H1 (cell line): ENCODE data around the gene TMEM86B. TPM values are rescaled to one million over a fixed set of nuclear protein-coding genes. Genes with fewer than 3 reads are reported as not detected.

Experiments used
- CTCF ChIA-PET: fragments of 300-600 bp; sonication (Branson Sonifier 250); formaldehyde crosslinking; loops from one replicate; lab custom pipeline; 2021; ENCODE audit not compliant: partially characterized antibody; lab: Charles Lee
- POLR2A ChIA-PET: fragments of 300-600 bp; sonication (Branson Sonifier 250); formaldehyde crosslinking; loops from one replicate; lab custom pipeline; 2021; ENCODE audit warnings: inconsistent platforms; ENCODE audit not compliant: partially characterized antibody; lab: Charles Lee
- DNase-seq, 2 experiments: peaks; one replicate each; pipeline versions ENCODE4 v3.0.0 to v3.0.0-alpha.2; 2010 to 2022; ENCODE audit warnings: low spot score in 2 of 2, low read depth in 1 of 2, mixed read lengths in 1 of 2
- FAIRE-seq: peaks from 2 replicates; lab custom pipeline; 2011; peaks lifted over from hg19 to GRCh38; lab: Jason Lieb, UNC
- H2AFZ ChIP-seq: 2 replicates; pipeline ENCODE4 v1.8.1; 2012; ENCODE audit warnings: low read length, inconsistent platforms
- H2AK5ac ChIP-seq: 2 replicates; pipeline ENCODE4 v1.6.1; 2013; ENCODE audit warnings: low read depth, low read length
- H2BK120ac ChIP-seq: replicated peaks from 2 replicates; pipeline ENCODE3; 2013; ENCODE audit warnings: low read depth, low read length, inconsistent platforms
- H2BK12ac ChIP-seq: 2 replicates; pipeline ENCODE4 v1.6.1; 2013; ENCODE audit warnings: low read depth, low read length
- H2BK15ac ChIP-seq: 2 replicates; pipeline ENCODE4 v1.6.1; 2013; ENCODE audit warnings: low read length
- H2BK20ac ChIP-seq: 2 replicates; pipeline ENCODE4 v1.6.1; 2013; ENCODE audit warnings: low read length
- H2BK5ac ChIP-seq: 2 replicates; pipeline ENCODE4 v1.6.1; 2013; ENCODE audit warnings: low read depth, low read length
- H3K14ac ChIP-seq: 2 replicates; pipeline ENCODE4 v1.6.1; 2013; ENCODE audit warnings: inconsistent platforms; ENCODE audit not compliant: insufficient read length
- H3K18ac ChIP-seq: 2 replicates; pipeline ENCODE4 v1.6.1; 2013; ENCODE audit warnings: low read length; ENCODE audit errors: extremely low read depth
- H3K23ac ChIP-seq: 2 replicates; pipeline ENCODE4 v1.6.1; 2013; ENCODE audit warnings: inconsistent platforms; ENCODE audit not compliant: insufficient read length
- H3K23me2 ChIP-seq: 2 replicates; pipeline ENCODE4 v1.6.1; 2013; ENCODE audit warnings: low read depth, low read length
- H3K27ac ChIP-seq: 2 replicates; pipeline ENCODE4 v1.6.1; 2011; ENCODE audit warnings: low read depth, low read length, inconsistent platforms
- H3K27me3 ChIP-seq, 4 experiments: replicated peaks in 1 of 4; 1 replicate in 1 of 4; 2 replicates in 3 of 4; pipeline versions ENCODE4 v1.6.1 to v1.8.1; 2011 to 2013; ENCODE audit warnings: low read length in 3 of 4, mild to moderate bottlenecking in 3 of 4, inconsistent platforms in 2 of 4, mixed read lengths in 2 of 4, moderate library complexity in 1 of 4; ENCODE audit not compliant: control insufficient read depth in 3 of 4, insufficient read depth in 3 of 4; ENCODE audit errors: extremely low read depth in 1 of 4
- H3K36me3 ChIP-seq, 4 experiments: 2 replicates each; pipeline versions ENCODE4 v1.6.1 to v1.8.1; 2011 to 2013; ENCODE audit warnings: mild to moderate bottlenecking in 4 of 4, low read length in 3 of 4, moderate library complexity in 2 of 4, control low read depth in 1 of 4, inconsistent platforms in 1 of 4; ENCODE audit not compliant: insufficient read depth in 4 of 4, control insufficient read depth in 2 of 4
- H3K4ac ChIP-seq: replicated peaks from 2 replicates; pipeline ENCODE3; 2013; ENCODE audit warnings: low read length, low read depth, mixed read lengths, inconsistent platforms; ENCODE audit not compliant: insufficient read length
- H3K4me1 ChIP-seq, 4 experiments: replicated peaks in 1 of 4; 1 replicate in 1 of 4; 2 replicates in 3 of 4; pipeline versions ENCODE4 v1.6.1 to v1.8.1; 2011 to 2013; ENCODE audit warnings: low read length in 3 of 4, inconsistent platforms in 2 of 4, mixed read lengths in 1 of 4; ENCODE audit not compliant: insufficient read depth in 4 of 4, control insufficient read depth in 3 of 4
- H3K4me2 ChIP-seq, 2 experiments: 2 replicates each; pipeline versions ENCODE4 v1.6.1 to v1.8.1; 2011 to 2013; ENCODE audit warnings: low read depth in 2 of 2, low read length in 2 of 2, control low read depth in 1 of 2, inconsistent platforms in 1 of 2, mild to moderate bottlenecking in 1 of 2; ENCODE audit not compliant: insufficient read depth in 1 of 2
- H3K4me3 ChIP-seq, 4 experiments: fragments of 200-600, 300-600 bp in 1 of 4; sonication (generic), shearing (Covaris generic), sonication (Bioruptor Twin) in 1 of 4; 2 replicates each; pipeline versions ENCODE4 v1.5.1 to v1.8.1; 2011 to 2016; ENCODE audit warnings: low read length in 4 of 4, low read depth in 3 of 4, control low read depth in 2 of 4, inconsistent platforms in 2 of 4, mild to moderate bottlenecking in 2 of 4, mixed read lengths in 1 of 4, moderate library complexity in 1 of 4; ENCODE audit not compliant: insufficient read depth in 2 of 4; ENCODE audit errors: extremely low read depth in 1 of 4
- H3K56ac ChIP-seq: replicated peaks from 2 replicates; pipeline ENCODE3; 2013; ENCODE audit warnings: low read depth, mild to moderate bottlenecking, mixed read lengths, low read length, inconsistent platforms; ENCODE audit not compliant: insufficient read length
- H3K79me1 ChIP-seq: 2 replicates; pipeline ENCODE4 v1.6.1; 2013; ENCODE audit warnings: low read depth, low read length, control low read depth
- H3K79me2 ChIP-seq, 2 experiments: 2 replicates each; pipeline versions ENCODE4 v1.6.1 to v1.8.1; 2012 to 2013; ENCODE audit warnings: low read length in 2 of 2, mild to moderate bottlenecking in 2 of 2, inconsistent platforms in 1 of 2; ENCODE audit not compliant: insufficient read depth in 2 of 2, control insufficient read depth in 1 of 2
- H3K9ac ChIP-seq, 4 experiments: replicated peaks in 1 of 4; 1 replicate in 1 of 4; 2 replicates in 3 of 4; pipeline versions ENCODE4 v1.6.1 to v1.8.1; 2011 to 2013; ENCODE audit warnings: low read depth in 3 of 4, low read length in 3 of 4, control low read depth in 2 of 4, mild to moderate bottlenecking in 2 of 4, moderate library complexity in 2 of 4, inconsistent platforms in 1 of 4; ENCODE audit errors: extremely low read depth in 1 of 4
- H3K9me3 ChIP-seq, 2 experiments: 2 replicates each; pipeline versions ENCODE4 v1.6.1 to v1.8.1; 2012 to 2013; ENCODE audit warnings: mild to moderate bottlenecking in 2 of 2, moderate library complexity in 2 of 2, control low read depth in 1 of 2, inconsistent platforms in 1 of 2, low read depth in 1 of 2, low read length in 1 of 2, mixed read lengths in 1 of 2; ENCODE audit not compliant: insufficient read depth in 2 of 2
- H4K20me1 ChIP-seq, 2 experiments: replicated peaks in 1 of 2; 2 replicates each; pipeline versions ENCODE3 to v1.8.1; 2011 to 2013; ENCODE audit warnings: inconsistent platforms in 2 of 2, low read length in 2 of 2, mild to moderate bottlenecking in 1 of 2; ENCODE audit not compliant: insufficient read depth in 2 of 2, control insufficient read depth in 1 of 2
- H4K5ac ChIP-seq: 2 replicates; pipeline ENCODE4 v1.6.1; 2013; ENCODE audit warnings: low read length, low read depth, mixed read lengths, inconsistent platforms; ENCODE audit not compliant: insufficient read length
- H4K8ac ChIP-seq: 2 replicates; pipeline ENCODE4 v1.8.0; 2013; ENCODE audit warnings: mild to moderate bottlenecking, moderate library complexity, low read length, inconsistent platforms; ENCODE audit not compliant: insufficient read depth; ENCODE audit errors: extremely low read depth
- H4K91ac ChIP-seq: replicated peaks from 2 replicates; pipeline ENCODE3; 2013; ENCODE audit warnings: low read length, mixed read lengths, inconsistent platforms; ENCODE audit not compliant: insufficient read length
- WGBS, 2 experiments: shearing (Covaris generic) in 1 of 2; methylation state at CpG; one replicate each; pipeline versions ENCODE4 v1.1.6 to v1.1.7; 2013 to 2015; ENCODE audit warnings: low lambda C conversion rate in 2 of 2, mixed read lengths in 2 of 2, inconsistent platforms in 1 of 2, low coverage in 1 of 2, missing lambda C conversion rate in 1 of 2; ENCODE audit not compliant: insufficient replicate concordance in 2 of 2, insufficient coverage in 1 of 2, insufficient read length in 1 of 2; ENCODE audit errors: extremely low coverage in 1 of 2, missing lambda C conversion rate in 1 of 2; 5-methylcytosine and 5-hydroxymethylcytosine counted together
- polyA plus RNA-seq, 7 experiments: library from polyadenylated mRNA; depleted of rRNA in 3 of 7; stranded (reverse) in 5 of 7; unstranded in 2 of 7; fragments of >200 nt in 5 of 7; fragments of 200-250 nt in 2 of 7; gene quantifications; 1 replicate in 5 of 7; 2 replicates in 1 of 7; 4 replicates in 1 of 7; pipeline versions ENCODE4 v1.2.1 to v1.2.3, GENCODE V29; 2011 to 2013; ENCODE audit warnings: missing spikeins in 2 of 7, mixed read lengths in 2 of 7
- total RNA-seq: library from RNA; stranded (reverse); fragmentation: NEBNext Ultra II Directional; extraction: Animal tissue kit (Norgen Biotek cat#: 25700); gene quantifications from 2 replicates; pipeline ENCODE4 v1.2.1, GENCODE V29; 2021
- TF ChIP-seq, protein P1 (sequence below), 3 experiments: IDR thresholded peaks; 1 replicate in 2 of 3; 2 replicates in 1 of 3; pipeline versions ENCODE4 v1.5.1 to v1.6.1; 2011; ENCODE audit warnings: low read length in 3 of 3, mild to moderate bottlenecking in 3 of 3, inconsistent platforms in 2 of 3, low read depth in 1 of 3, moderate library complexity in 1 of 3; ENCODE audit not compliant: insufficient read depth in 1 of 3; ENCODE audit errors: control extremely low read depth in 1 of 3

TMEM86B gene
- total and polyA plus RNA-seq, 2 of the 8 experiments (the other 6 are each of a cell fraction or from before 2014, with no cell fraction given), result 2.0 to 2.9 TPM

GRCh38 chr19:55272142-55272541 is 43.6 kb upstream of the TMEM86B start:
- ChIA-PET CTCF (no interaction called here), POLR2A (interaction anchor here (2.0 kb wide), 1 partner anchor 13 kb away, joined by 4 read pairs; the partner anchor contains the start of gene PPP6R1)
- TF ChIP-seq, protein P1, sequence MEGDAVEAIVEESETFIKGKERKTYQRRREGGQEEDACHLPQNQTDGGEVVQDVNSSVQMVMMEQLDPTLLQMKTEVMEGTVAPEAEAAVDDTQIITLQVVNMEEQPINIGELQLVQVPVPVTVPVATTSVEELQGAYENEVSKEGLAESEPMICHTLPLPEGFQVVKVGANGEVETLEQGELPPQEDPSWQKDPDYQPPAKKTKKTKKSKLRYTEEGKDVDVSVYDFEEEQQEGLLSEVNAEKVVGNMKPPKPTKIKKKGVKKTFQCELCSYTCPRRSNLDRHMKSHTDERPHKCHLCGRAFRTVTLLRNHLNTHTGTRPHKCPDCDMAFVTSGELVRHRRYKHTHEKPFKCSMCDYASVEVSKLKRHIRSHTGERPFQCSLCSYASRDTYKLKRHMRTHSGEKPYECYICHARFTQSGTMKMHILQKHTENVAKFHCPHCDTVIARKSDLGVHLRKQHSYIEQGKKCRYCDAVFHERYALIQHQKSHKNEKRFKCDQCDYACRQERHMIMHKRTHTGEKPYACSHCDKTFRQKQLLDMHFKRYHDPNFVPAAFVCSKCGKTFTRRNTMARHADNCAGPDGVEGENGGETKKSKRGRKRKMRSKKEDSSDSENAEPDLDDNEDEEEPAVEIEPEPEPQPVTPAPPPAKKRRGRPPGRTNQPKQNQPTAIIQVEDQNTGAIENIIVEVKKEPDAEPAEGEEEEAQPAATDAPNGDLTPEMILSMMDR (IDR thresholded peaks at IDR 0.05; ENCODE audit: control extremely low read depth in 1 of 3, insufficient read depth in 1 of 3, low read depth in 1 of 3, low read length in 3 of 3), result peak in 2 of 3 experiments; percentile 6 to 15; a peak in 2 of 4 replicates

More at GRCh38 chr19:55272142-55272541, 43.6 kb upstream of the TMEM86B start:
- Histone ChIP-seq H2BK120ac (no peak overlapping the region), H2BK12ac (no peak overlapping the region), H3K4ac (no peak overlapping the region), H2BK20ac (no peak overlapping the region), H3K36me3 (peaks cover 0 to 4% (median 2%) of the 10 kb centered on the region in 4 experiments; a peak in 5 of 8 replicates), H3K79me2 (no peaks in the 10 kb centered on the region), H3K23ac (no peak overlapping the region), H4K8ac (no peak overlapping the region), H2AFZ (no peak overlapping the region), H3K4me2 (no peak overlapping the region), H3K9ac (no peak overlapping the region), H3K4me3 (no peak overlapping the region), H3K79me1 (peaks cover 10% of the 10 kb centered on the region), H4K91ac (no peak overlapping the region), H2BK5ac (no peak overlapping the region), H3K14ac (no peak overlapping the region), H3K56ac (no peak overlapping the region), H4K5ac (no peak overlapping the region), H3K18ac (no peak overlapping the region), H3K23me2 (peaks cover 4% of the 10 kb centered on the region; the same call in 1 of the 2 replicates), H2AK5ac (no peak overlapping the region), H3K27ac (no peak overlapping the region), H3K27me3 (no peaks in the 10 kb centered on the region), H3K4me1 (peaks cover 0 to 3% (median 0%) of the 10 kb centered on the region in 4 experiments; a peak in 1 of 7 replicates), H4K20me1 (peaks cover 4 to 7% of the 10 kb centered on the region in 2 experiments), H3K9me3 (no peaks in the 10 kb centered on the region), H2BK15ac (no peak overlapping the region)
- 92% methylated on average over 18 of the region's 18 CpGs; no CpG with 5 or more reads in 1 of the 2 experiments for WGBS, 2 experiments
- FAIRE-seq (no peak), DNase-seq (no peak)
